SK-N-SH treated with all-trans-retinoic acid at 6 μM for 48 hours (cell line): ENCODE results near the gene NFATC4.

Experiments used
- ATAC-seq: fragments of 200-7000 bp; cut with Tn5 transposase; 3 replicates; pipeline ENCODE4 v1.9.1; 2020; ENCODE audit warnings: mild to moderate bottlenecking, moderate library complexity
- BACH2 ChIP-seq: fragments of 250-450 bp; sonication (Bioruptor Pico); IDR thresholded peaks from 2 replicates; pipeline ENCODE4 v1.9.0; 2021; ENCODE audit warnings: mild to moderate bottlenecking, borderline replicate concordance
- CREB5 ChIP-seq: fragments of 250-450 bp; sonication (Bioruptor Pico); IDR thresholded peaks from 2 replicates; pipeline ENCODE4 v1.5.1; 2020; ENCODE audit warnings: low read depth, mild to moderate bottlenecking, moderate library complexity
- CSDC2 ChIP-seq: fragments of 250-450 bp; sonication (Bioruptor Pico); IDR thresholded peaks from 2 replicates; pipeline ENCODE4 v1.5.0; 2020; ENCODE audit warnings: mild to moderate bottlenecking, moderate library complexity
- CSRNP3 ChIP-seq: fragments of 250-450 bp; sonication (Bioruptor Pico); IDR thresholded peaks from 2 replicates; pipeline ENCODE4 v1.5.1; 2021; ENCODE audit warnings: mild to moderate bottlenecking, moderate library complexity
- GLIS3 ChIP-seq: fragments of 250-450 bp; sonication (Bioruptor Pico); IDR thresholded peaks from 2 replicates; pipeline ENCODE4 v1.5.0; 2020; ENCODE audit warnings: mild to moderate bottlenecking, moderate library complexity
- ISL1 ChIP-seq: fragments of 250-450 bp; sonication (Bioruptor Pico); IDR thresholded peaks from 2 replicates; pipeline ENCODE4 v2.1.2; 2022; ENCODE audit warnings: mild to moderate bottlenecking, moderate library complexity
- OSR1 ChIP-seq: fragments of 250-450 bp; sonication (Bioruptor Pico); IDR thresholded peaks from 2 replicates; pipeline ENCODE4 v1.8.0; 2022; ENCODE audit warnings: moderate library complexity, mild to moderate bottlenecking, inconsistent platforms
- PATZ1 ChIP-seq: fragments of 250-450 bp; sonication (Bioruptor Pico); IDR thresholded peaks from 2 replicates; pipeline ENCODE4 v1.8.0; 2020; ENCODE audit warnings: mild to moderate bottlenecking, moderate library complexity, borderline replicate concordance
- POU6F1 ChIP-seq: fragments of 250-450 bp; sonication (Bioruptor Pico); IDR thresholded peaks from 2 replicates; pipeline ENCODE4 v1.8.0; 2021; ENCODE audit warnings: low read depth, mild to moderate bottlenecking, moderate library complexity, borderline replicate concordance
- PPARA ChIP-seq: fragments of 250-450 bp; sonication (Bioruptor Pico); IDR thresholded peaks from 2 replicates; pipeline ENCODE4 v1.5.0; 2020; ENCODE audit warnings: mild to moderate bottlenecking, borderline replicate concordance
- RARB ChIP-seq: fragments of 250-450 bp; sonication (Bioruptor Pico); IDR thresholded peaks from 2 replicates; pipeline ENCODE4 v1.8.0; 2021; ENCODE audit warnings: mild to moderate bottlenecking, moderate library complexity
- SNAI2 ChIP-seq: fragments of 250-450 bp; sonication (Bioruptor Pico); IDR thresholded peaks from 2 replicates; pipeline ENCODE4 v1.5.0; 2020; ENCODE audit warnings: mild to moderate bottlenecking, moderate library complexity
- TCF4 ChIP-seq: fragments of 250-450 bp; sonication (Bioruptor Pico); IDR thresholded peaks from 2 replicates; pipeline ENCODE4 v1.8.0; 2021; ENCODE audit warnings: mild to moderate bottlenecking, moderate library complexity, borderline replicate concordance
- TOX ChIP-seq: fragments of 250-450 bp; sonication (Bioruptor Pico); IDR thresholded peaks from 2 replicates; pipeline ENCODE4 v1.8.0; 2021; ENCODE audit warnings: mild to moderate bottlenecking, moderate library complexity, borderline replicate concordance
- TSHZ2 ChIP-seq: fragments of 250-450 bp; sonication (Bioruptor Pico); IDR thresholded peaks from 2 replicates; pipeline ENCODE4 v1.5.0; 2020; ENCODE audit warnings: mild to moderate bottlenecking, moderate library complexity
- ZC3H10 ChIP-seq: fragments of 250-450 bp; sonication (Bioruptor Pico); IDR thresholded peaks from 2 replicates; pipeline ENCODE4 v1.5.1; 2021; ENCODE audit warnings: mild to moderate bottlenecking, moderate library complexity
- ZFP3 ChIP-seq: fragments of 250-450 bp; sonication (Bioruptor Pico); IDR thresholded peaks from 2 replicates; pipeline ENCODE4 v1.5.0; 2020; ENCODE audit warnings: mild to moderate bottlenecking, moderate library complexity
- ZNF565 ChIP-seq: fragments of 450-650 bp; formaldehyde crosslinking; conservative IDR thresholded peaks from 2 replicates; pipeline ENCODE4 v1.5.0; 2020; ENCODE audit warnings: low read depth, mild to moderate bottlenecking, moderate library complexity
- ZNF70 ChIP-seq: fragments of 450-650 bp; formaldehyde crosslinking; IDR thresholded peaks from 2 replicates; pipeline ENCODE4 v1.5.0; 2020; ENCODE audit warnings: mild to moderate bottlenecking, moderate library complexity
- ZNF8 ChIP-seq: fragments of 450-650 bp; formaldehyde crosslinking; IDR thresholded peaks from 2 replicates; pipeline ENCODE4 v1.5.0; 2020; ENCODE audit warnings: mild to moderate bottlenecking, moderate library complexity

The NFATC4 gene

GRCh38 chr14:24340606-24341005, 27.4 kb upstream of the NFATC4 start:
- no peak for ATAC-seq
- TF ChIP-seq ZNF70 (CRISPR knock-in tag) (no peak), ZNF565 (CRISPR knock-in tag) (no peak), GLIS3 (no peak), ZNF8 (CRISPR knock-in tag) (no peak), CREB5 (no peak), ZC3H10 (CRISPR knock-in tag) (no peak), ISL1 (CRISPR knock-in tag) (no peak), TOX (CRISPR knock-in tag) (no peak), CSRNP3 (CRISPR knock-in tag) (no peak), PATZ1 (CRISPR knock-in tag) (no peak), SNAI2 (CRISPR knock-in tag) (no peak), RARB (CRISPR knock-in tag) (no peak)

GRCh38 chr14:24342889-24343288, 25.1 kb upstream of the NFATC4 start:
- TF ChIP-seq PPARA (CRISPR knock-in tag) = no peak
- TF ChIP-seq CSRNP3 (CRISPR knock-in tag) = no peak
- no peak for TF ChIP-seq ZNF8 (CRISPR knock-in tag)
- no peak for TF ChIP-seq ZNF565 (CRISPR knock-in tag)
- TF ChIP-seq ZC3H10 (CRISPR knock-in tag) = no peak
- no peak for ATAC-seq

- no peak for ATAC-seq
- TF ChIP-seq BACH2 (CRISPR knock-in tag) (no peak), OSR1 (CRISPR knock-in tag) (no peak), ZNF70 (CRISPR knock-in tag) (no peak), ZNF565 (CRISPR knock-in tag) (no peak)
These were observed 24.0 kb upstream of the NFATC4 start for GRCh38 chr14:24343795-24344660.

GRCh38 chr14:24347134-24347533, 20.9 kb upstream of the NFATC4 start:
- ATAC-seq = no peak
- TF ChIP-seq CSRNP3 (CRISPR knock-in tag) (no peak), ZFP3 (CRISPR knock-in tag) (no peak), CREB5 (no peak), ZNF8 (CRISPR knock-in tag) (no peak), TCF4 (CRISPR knock-in tag) (no peak), OSR1 (CRISPR knock-in tag) (no peak), CSDC2 (CRISPR knock-in tag) (no peak), POU6F1 (CRISPR knock-in tag) (no peak), ZNF565 (CRISPR knock-in tag) (no peak), PPARA (CRISPR knock-in tag) (no peak), GLIS3 (no peak), RARB (CRISPR knock-in tag) (no peak), TSHZ2 (CRISPR knock-in tag) (no peak), BACH2 (CRISPR knock-in tag) (no peak)
